ENCODE data around the gene NPY5R. TPM values are rescaled to one million over a fixed set of nuclear protein-coding genes. Genes with fewer than 3 reads are reported as not detected.

NPY5R gene
- total RNA-seq, 3 donors from 2014 or later = 1.6 to 4.6 (median 1.6) TPM

DNA sequence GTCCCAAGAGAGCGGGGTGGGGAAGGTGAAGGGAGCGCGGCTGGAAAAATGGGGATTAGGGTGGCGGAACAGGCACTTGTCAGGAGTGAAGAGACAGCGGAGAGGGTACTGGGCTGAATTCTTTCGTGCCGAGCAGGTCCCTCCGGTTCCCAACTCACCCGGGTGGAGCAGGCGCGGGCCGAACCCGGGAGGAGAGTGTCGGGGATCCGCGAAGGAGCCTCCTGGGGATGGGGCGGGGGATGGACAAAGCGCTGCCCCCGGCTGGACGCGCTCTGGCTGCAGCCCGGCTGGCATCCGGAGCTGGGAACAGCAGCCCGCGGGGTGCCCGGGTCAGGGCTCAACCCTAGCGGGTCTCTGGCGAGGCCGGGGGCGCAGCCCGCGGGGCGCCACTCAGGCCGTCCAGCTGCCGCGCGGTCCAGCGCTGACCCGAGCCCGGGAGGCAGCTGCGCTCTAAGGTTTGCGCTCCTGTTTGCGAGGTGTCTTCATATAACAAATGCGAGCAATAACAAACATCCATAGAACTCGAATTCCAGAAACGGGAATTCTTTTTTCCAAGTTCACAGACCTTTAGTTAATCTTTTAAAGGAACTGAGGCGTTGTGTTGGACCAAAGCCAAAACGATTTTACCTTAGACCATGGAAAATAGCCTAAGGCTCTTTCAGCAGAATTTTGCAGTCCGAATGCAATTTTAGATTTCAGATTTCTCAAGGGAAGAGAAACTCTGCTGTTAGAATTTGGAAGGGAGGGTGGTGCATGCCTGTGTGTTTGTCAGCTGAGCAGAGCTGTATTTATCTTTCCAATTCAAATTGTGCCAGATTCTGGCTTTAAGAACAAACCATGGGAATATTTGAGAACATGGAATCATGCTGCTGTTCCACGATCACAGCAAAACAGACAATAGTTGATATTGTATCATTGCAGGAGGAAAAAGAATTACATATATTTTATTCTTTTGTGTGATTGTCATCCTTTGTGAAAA lies 744 bp downstream of the NPY5R start:
- no peak for DNase-seq (ENCODE audit: low spot score in 2 of 2)
- intact Hi-C loops (cut with DNase I; ENCODE audit: low total_unique reads) = no loop called here
- H3K4me3 ChIP-seq = peak overlapping the region; percentile 44 to 65 (median 55)

DNA sequence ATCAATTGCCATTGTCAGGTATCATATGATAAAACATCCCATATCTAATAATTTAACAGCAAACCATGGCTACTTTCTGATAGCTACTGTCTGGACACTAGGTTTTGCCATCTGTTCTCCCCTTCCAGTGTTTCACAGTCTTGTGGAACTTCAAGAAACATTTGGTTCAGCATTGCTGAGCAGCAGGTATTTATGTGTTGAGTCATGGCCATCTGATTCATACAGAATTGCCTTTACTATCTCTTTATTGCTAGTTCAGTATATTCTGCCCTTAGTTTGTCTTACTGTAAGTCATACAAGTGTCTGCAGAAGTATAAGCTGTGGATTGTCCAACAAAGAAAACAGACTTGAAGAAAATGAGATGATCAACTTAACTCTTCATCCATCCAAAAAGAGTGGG lies 7.0 kb downstream of the NPY5R start:
- intact Hi-C loops (cut with DNase I; ENCODE audit: low total_unique reads) = no loop called here
- Histone ChIP-seq H3K36me3 (no peaks in the 10 kb centered on the region), H3K27me3 (peaks cover 0 to 16% of the 10 kb centered on the region in 2 donors), H3K4me3 (no peak overlapping the region), H3K4me1 (no peaks in the 10 kb centered on the region), H3K9me3 (no peaks in the 10 kb centered on the region), H3K27ac (no peak overlapping the region)
- no peak for DNase-seq (ENCODE audit: low spot score in 2 of 2)
- TF ChIP-seq POLR2AphosphoS5 (IDR thresholded peaks at IDR 0.05) (no peak), POLR2A (IDR thresholded peaks at IDR 0.05) (no peak)
- TF ChIP-seq, protein P1, sequence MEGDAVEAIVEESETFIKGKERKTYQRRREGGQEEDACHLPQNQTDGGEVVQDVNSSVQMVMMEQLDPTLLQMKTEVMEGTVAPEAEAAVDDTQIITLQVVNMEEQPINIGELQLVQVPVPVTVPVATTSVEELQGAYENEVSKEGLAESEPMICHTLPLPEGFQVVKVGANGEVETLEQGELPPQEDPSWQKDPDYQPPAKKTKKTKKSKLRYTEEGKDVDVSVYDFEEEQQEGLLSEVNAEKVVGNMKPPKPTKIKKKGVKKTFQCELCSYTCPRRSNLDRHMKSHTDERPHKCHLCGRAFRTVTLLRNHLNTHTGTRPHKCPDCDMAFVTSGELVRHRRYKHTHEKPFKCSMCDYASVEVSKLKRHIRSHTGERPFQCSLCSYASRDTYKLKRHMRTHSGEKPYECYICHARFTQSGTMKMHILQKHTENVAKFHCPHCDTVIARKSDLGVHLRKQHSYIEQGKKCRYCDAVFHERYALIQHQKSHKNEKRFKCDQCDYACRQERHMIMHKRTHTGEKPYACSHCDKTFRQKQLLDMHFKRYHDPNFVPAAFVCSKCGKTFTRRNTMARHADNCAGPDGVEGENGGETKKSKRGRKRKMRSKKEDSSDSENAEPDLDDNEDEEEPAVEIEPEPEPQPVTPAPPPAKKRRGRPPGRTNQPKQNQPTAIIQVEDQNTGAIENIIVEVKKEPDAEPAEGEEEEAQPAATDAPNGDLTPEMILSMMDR (IDR thresholded peaks at IDR 0.05) = no peak

More for the DNA sequence above, 744 bp downstream of the NPY5R start:
- Histone ChIP-seq H3K9me3 (no peaks in the 10 kb centered on the region), H3K27me3 (peaks cover 0 to 47% of the 10 kb centered on the region in 2 donors), H3K27ac (peak overlapping the region; percentile 36 to 54), H3K36me3 (no peaks in the 10 kb centered on the region), H3K4me1 (no peaks in the 10 kb centered on the region)
- no peak for TF ChIP-seq POLR2A (IDR thresholded peaks at IDR 0.05)
- TF ChIP-seq, protein P1 (IDR thresholded peaks at IDR 0.05) = no peak
- no peak for TF ChIP-seq POLR2AphosphoS5 (IDR thresholded peaks at IDR 0.05)

DNA sequence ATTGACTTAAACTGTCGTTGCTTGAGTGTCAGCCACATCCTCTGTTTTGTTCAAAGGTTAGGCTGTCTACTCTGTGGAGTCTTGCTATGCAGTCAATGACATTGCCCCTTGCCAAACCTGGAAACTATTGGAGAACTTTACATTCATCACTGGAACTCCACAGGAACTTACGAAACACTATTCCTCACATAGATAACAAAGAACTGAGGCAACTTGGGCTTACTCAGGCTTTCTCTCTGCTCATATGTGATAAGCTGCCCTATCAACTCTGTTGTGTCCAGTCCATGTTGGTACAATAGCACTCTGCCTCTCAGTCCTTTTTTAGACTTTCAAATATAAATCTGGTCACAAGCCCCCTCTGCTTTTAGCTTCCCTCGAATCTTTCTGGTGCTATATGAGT lies 9.4 kb downstream of the NPY5R start:
- H3K27ac ChIP-seq = no peak overlapping the region
- no peaks in the 10 kb centered on the region for H3K9me3 ChIP-seq

DNA sequence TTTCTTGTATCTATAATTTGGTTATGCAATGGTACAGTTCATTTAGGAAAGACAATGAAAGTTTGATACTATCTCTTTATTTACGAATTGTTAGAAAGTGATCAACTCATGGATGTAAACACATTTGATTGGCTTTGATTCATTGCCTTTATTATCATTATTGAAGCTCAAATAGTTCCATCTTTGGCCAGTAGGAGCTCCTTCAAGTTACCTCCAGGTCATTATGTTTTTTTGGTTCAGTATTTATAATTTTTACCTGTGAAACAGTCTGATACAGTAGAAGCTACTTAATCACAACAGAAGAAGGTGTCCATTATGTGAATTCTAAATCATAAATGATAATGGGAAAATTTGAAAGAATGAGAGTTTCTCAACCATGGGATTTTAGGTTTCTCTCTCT lies 12.4 kb downstream of the NPY5R start:
- intact Hi-C loops (cut with DNase I; ENCODE audit: low total_unique reads) = no loop called here
- H3K27ac ChIP-seq = no peak overlapping the region
- no peaks in the 10 kb centered on the region for H3K27me3 ChIP-seq
- TF ChIP-seq POLR2A (IDR thresholded peaks at IDR 0.05) (no peak), POLR2AphosphoS5 (IDR thresholded peaks at IDR 0.05) (no peak)
- TF ChIP-seq, protein P1 (IDR thresholded peaks at IDR 0.05) = no peak
- H3K9me3 ChIP-seq = no peaks in the 10 kb centered on the region
- H3K36me3 ChIP-seq = no peaks in the 10 kb centered on the region
- no peak for DNase-seq (ENCODE audit: low spot score in 2 of 2)
- H3K4me1 ChIP-seq = no peaks in the 10 kb centered on the region
- H3K4me3 ChIP-seq = no peak overlapping the region

More for the DNA sequence above, 9.4 kb downstream of the NPY5R start:
- no peak for DNase-seq (ENCODE audit: low spot score in 2 of 2)
- Histone ChIP-seq H3K36me3 (no peaks in the 10 kb centered on the region), H3K4me1 (no peaks in the 10 kb centered on the region), H3K4me3 (no peak overlapping the region), H3K27me3 (peaks cover 0 to 4% of the 10 kb centered on the region in 2 donors)
- intact Hi-C loops (cut with DNase I; ENCODE audit: low total_unique reads) = no loop called here
- TF ChIP-seq POLR2A (IDR thresholded peaks at IDR 0.05) = no peak
- TF ChIP-seq, protein P1 (IDR thresholded peaks at IDR 0.05) = no peak
- TF ChIP-seq POLR2AphosphoS5 (IDR thresholded peaks at IDR 0.05) = no peak

DNA sequence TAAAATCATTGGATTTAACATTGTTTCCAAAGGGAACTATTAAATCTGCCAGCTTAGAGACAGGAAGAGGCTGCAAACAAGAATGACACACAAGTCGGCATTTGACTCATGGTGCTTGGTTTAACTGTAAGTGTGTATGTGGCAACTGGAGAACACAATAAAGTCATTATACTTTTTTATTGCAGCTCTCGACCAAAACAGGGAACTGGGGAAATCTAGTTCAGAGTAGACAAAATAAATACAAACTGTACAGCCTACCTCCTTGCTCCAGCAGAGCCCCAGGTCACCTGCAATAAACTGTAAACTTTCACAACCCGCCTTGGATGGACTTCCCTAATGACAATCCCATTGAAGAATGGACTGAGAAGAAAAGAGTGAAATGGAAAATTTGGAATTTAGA lies 24.0 kb downstream of the NPY5R start:
- Histone ChIP-seq H3K4me3 (no peak overlapping the region), H3K27me3 (no peaks in the 10 kb centered on the region), H3K4me1 (no peaks in the 10 kb centered on the region), H3K36me3 (no peaks in the 10 kb centered on the region), H3K27ac (no peak overlapping the region), H3K9me3 (no peaks in the 10 kb centered on the region)
- DNase-seq (ENCODE audit: low spot score in 2 of 2) = no peak
- intact Hi-C loops (cut with DNase I; ENCODE audit: low total_unique reads) = loop anchor here (5.0 kb wide), 1 partner anchor 95 kb away; no protein-coding TSS in a partner anchor
- TF ChIP-seq, protein P1 (IDR thresholded peaks at IDR 0.05) = no peak
- TF ChIP-seq POLR2AphosphoS5 (IDR thresholded peaks at IDR 0.05) = no peak
- no peak for TF ChIP-seq POLR2A (IDR thresholded peaks at IDR 0.05)

All from breast epithelium (tissue), 4 donors.